Transverse colon (tissue), 4 donors: ENCODE data around the gene C11orf97.

Source experiments
- CTCF ChIP-seq, 5 experiments: fragments of 200-600 bp in 3 of 5; fragments of 450-650 bp in 2 of 5; sonication (generic) in 3 of 5; IDR thresholded peaks; 1 replicate in 2 of 5; 2 replicates in 3 of 5; pipeline ENCODE4 v1.5.1; 2016 to 2017; ENCODE audit warnings: antibody characterized with exemption in 5 of 5, inconsistent platforms in 3 of 5, mild to moderate bottlenecking in 2 of 5, moderate library complexity in 1 of 5
- EP300 ChIP-seq: sonication (generic); formaldehyde crosslinking; IDR thresholded peaks from one replicate; pipeline ENCODE4 v1.6.1; 2017; ENCODE audit warnings: antibody characterized with exemption, low read depth
- POLR2A ChIP-seq: fragments of 450-650 bp; IDR thresholded peaks from one replicate; pipeline ENCODE4 v1.6.1; 2016; ENCODE audit warnings: antibody characterized with exemption, mild to moderate bottlenecking, moderate library complexity
- POLR2AphosphoS5 ChIP-seq, 3 donors: sonication (generic); formaldehyde crosslinking; IDR thresholded peaks; one replicate each; pipeline ENCODE4 v1.6.1; 2016; ENCODE audit warnings: antibody characterized with exemption in 3 of 3

- TF ChIP-seq CTCF (IDR thresholded peaks at IDR 0.05) (no peak), POLR2A (no peak), POLR2AphosphoS5 (IDR thresholded peaks at IDR 0.05) (no peak), EP300 (no peak)
These were observed 56.5 kb downstream of the C11orf97 start for GRCh38 chr11:94568717-94569116.
